ENCODE results near the gene TRPM1. TPM values are rescaled to one million over a fixed set of nuclear protein-coding genes. Genes with fewer than 3 reads are reported as not detected.

TRPM1 gene
- total and polyA plus RNA-seq, 9 of the 15 experiments (the other 6 are each of a cell fraction or from before 2014, with no cell fraction given), result 0.01 to 0.06 (median 0.03) TPM; not detected in 5

DNA sequence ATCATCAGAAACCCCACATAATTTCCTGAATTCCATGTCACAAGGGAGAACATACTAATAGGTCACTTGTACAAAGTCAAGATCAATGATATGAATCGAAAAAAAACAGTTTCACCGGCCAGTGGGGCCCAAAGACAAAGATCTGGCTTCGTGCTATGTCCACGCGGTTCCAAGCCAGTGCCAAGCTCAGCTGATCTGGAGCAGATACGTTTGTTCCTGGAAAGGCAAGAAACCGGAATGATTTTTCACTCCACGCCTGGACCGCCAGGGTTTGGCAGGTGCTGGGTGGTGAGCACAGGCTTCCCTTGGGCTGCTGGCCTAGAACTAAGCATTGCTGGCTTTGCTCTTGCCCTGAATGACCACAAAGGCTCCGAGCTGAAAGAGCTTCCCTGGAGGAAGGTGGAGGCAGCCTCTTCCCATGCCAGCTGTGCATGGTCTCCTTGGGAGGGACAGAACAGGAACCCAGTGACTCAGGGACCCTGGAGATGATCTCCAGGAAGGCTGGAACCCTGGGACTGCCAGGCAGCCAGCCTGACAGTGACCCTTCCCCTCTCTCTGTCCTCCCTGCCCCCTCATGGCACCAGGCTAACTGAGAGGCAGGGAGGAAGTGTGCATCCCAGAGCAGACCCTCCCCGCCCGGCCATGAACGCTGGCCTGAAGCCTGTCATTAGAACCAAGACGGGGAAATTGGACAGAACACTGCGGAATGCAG, 40.9 kb downstream of the TRPM1 start:
- 2% methylated on average over 13 of the region's 15 CpGs for WGBS (ENCODE audit: insufficient coverage, low coverage, missing lambda C conversion rate)
- Histone ChIP-seq H3K4me1 (replicated peaks in 1 of 2; ENCODE audit: control insufficient read depth in 2 of 2, insufficient read depth in 2 of 2, low read length in 2 of 2) (no peaks in the 10 kb centered on the region), H3K9me3 (replicated peaks; ENCODE audit: control insufficient read depth, insufficient read depth, low read depth, low read length) (no peaks in the 10 kb centered on the region), H3K4me2 (ENCODE audit: insufficient read depth, low read length) (no peak overlapping the region), H3K36me3 (ENCODE audit: control insufficient read depth, insufficient read depth, low read length) (no peaks in the 10 kb centered on the region), H2AFZ (ENCODE audit: low read depth, low read length) (no peak overlapping the region), H3K4me3 (no peak overlapping the region), H3K9ac (ENCODE audit: insufficient read depth in 1 of 2, low read depth in 2 of 2, low read length in 2 of 2) (no peak overlapping the region), H3K79me2 (ENCODE audit: control insufficient read depth, insufficient read depth, low read length) (no peaks in the 10 kb centered on the region), H3K9me1 (ENCODE audit: control insufficient read depth, insufficient read depth, low read length) (no peaks in the 10 kb centered on the region), H3K27me3 (ENCODE audit: control insufficient read depth in 2 of 2, insufficient read depth in 2 of 2, low read length in 2 of 2) (peaks cover 12 to 23% of the 10 kb centered on the region in 2 experiments; a peak in 4 of 5 replicates), H3K27ac (ENCODE audit: extremely low read depth, low read depth, low read length) (no peak overlapping the region), H4K20me1 (replicated peaks; ENCODE audit: control insufficient read depth, insufficient read depth, low read length) (no peaks in the 10 kb centered on the region)
- ChIA-PET CTCF (ENCODE audit: low intra/inter-chr PET ratio) (no interaction called here), POLR2A (interaction anchor here (1.3 kb wide), 1 partner anchor 10 kb away, joined by 3 read pairs; no protein-coding TSS in a partner anchor)
- FAIRE-seq, result no peak
- no TSS peak for BruUV-seq (replicated peaks)
- in situ Hi-C loops (cut with MboI) (no loop called here), intact Hi-C loops (cut with micrococcal nuclease) (no loop called here)
- no peak for ATAC-seq
- no peak for DNase-seq (ENCODE audit: extremely low read depth in 1 of 4, low spot score in 3 of 4)
- TF ChIP-seq BMI1 (IDR thresholded peaks at IDR 0.05; ENCODE audit: low read length) (no peak), ZNF830 (CRISPR knock-in tag; IDR thresholded peaks at IDR 0.05) (no peak), TSC22D4 (tag; IDR thresholded peaks at IDR 0.05) (no peak), CHCHD3 (CRISPR knock-in tag; IDR thresholded peaks at IDR 0.05) (no peak), DIDO1 (tag; IDR thresholded peaks at IDR 0.05; ENCODE audit: low read depth) (no peak), SMAD3 (CRISPR knock-in tag; conservative IDR thresholded peaks at IDR 0.05) (no peak), SRSF9 (IDR thresholded peaks at IDR 0.05; ENCODE audit: borderline replicate concordance, low read depth, low read length) (no peak)
- TF ChIP-seq, protein P1, sequence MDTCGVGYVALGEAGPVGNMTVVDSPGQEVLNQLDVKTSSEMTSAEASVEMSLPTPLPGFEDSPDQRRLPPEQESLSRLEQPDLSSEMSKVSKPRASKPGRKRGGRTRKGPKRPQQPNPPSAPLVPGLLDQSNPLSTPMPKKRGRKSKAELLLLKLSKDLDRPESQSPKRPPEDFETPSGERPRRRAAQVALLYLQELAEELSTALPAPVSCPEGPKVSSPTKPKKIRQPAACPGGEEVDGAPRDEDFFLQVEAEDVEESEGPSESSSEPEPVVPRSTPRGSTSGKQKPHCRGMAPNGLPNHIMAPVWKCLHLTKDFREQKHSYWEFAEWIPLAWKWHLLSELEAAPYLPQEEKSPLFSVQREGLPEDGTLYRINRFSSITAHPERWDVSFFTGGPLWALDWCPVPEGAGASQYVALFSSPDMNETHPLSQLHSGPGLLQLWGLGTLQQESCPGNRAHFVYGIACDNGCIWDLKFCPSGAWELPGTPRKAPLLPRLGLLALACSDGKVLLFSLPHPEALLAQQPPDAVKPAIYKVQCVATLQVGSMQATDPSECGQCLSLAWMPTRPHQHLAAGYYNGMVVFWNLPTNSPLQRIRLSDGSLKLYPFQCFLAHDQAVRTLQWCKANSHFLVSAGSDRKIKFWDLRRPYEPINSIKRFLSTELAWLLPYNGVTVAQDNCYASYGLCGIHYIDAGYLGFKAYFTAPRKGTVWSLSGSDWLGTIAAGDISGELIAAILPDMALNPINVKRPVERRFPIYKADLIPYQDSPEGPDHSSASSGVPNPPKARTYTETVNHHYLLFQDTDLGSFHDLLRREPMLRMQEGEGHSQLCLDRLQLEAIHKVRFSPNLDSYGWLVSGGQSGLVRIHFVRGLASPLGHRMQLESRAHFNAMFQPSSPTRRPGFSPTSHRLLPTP (IDR thresholded peaks at IDR 0.05; ENCODE audit: borderline replicate concordance, extremely low read depth, insufficient read length), result no peak
- TF ChIP-seq, protein P2, sequence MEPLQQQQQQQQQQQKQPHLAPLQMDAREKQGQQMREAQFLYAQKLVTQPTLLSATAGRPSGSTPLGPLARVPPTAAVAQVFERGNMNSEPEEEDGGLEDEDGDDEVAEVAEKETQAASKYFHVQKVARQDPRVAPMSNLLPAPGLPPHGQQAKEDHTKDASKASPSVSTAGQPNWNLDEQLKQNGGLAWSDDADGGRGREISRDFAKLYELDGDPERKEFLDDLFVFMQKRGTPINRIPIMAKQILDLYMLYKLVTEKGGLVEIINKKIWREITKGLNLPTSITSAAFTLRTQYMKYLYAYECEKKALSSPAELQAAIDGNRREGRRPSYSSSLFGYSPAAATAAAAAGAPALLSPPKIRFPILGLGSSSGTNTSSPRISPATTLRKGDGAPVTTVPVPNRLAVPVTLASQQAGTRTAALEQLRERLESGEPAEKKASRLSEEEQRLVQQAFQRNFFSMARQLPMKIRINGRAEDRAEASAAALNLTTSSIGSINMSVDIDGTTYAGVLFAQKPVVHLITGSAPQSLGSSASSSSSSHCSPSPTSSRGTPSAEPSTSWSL (CRISPR knock-in tag; IDR thresholded peaks at IDR 0.05; ENCODE audit: borderline replicate concordance), result no peak
- TF ChIP-seq, protein P3, sequence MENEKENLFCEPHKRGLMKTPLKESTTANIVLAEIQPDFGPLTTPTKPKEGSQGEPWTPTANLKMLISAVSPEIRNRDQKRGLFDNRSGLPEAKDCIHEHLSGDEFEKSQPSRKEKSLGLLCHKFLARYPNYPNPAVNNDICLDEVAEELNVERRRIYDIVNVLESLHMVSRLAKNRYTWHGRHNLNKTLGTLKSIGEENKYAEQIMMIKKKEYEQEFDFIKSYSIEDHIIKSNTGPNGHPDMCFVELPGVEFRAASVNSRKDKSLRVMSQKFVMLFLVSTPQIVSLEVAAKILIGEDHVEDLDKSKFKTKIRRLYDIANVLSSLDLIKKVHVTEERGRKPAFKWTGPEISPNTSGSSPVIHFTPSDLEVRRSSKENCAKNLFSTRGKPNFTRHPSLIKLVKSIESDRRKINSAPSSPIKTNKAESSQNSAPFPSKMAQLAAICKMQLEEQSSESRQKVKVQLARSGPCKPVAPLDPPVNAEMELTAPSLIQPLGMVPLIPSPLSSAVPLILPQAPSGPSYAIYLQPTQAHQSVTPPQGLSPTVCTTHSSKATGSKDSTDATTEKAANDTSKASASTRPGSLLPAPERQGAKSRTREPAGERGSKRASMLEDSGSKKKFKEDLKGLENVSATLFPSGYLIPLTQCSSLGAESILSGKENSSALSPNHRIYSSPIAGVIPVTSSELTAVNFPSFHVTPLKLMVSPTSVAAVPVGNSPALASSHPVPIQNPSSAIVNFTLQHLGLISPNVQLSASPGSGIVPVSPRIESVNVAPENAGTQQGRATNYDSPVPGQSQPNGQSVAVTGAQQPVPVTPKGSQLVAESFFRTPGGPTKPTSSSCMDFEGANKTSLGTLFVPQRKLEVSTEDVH (IDR thresholded peaks at IDR 0.05; ENCODE audit: low read depth, partially characterized antibody), result no peak
